ENCODE results near the gene DEPDC1B. TPM values are rescaled to one million over a fixed set of nuclear protein-coding genes. Genes with fewer than 3 reads are reported as not detected.

Gene DEPDC1B
- total and polyA plus RNA-seq, 2 of the 8 experiments (the other 6 are each of a cell fraction or from before 2014, with no cell fraction given), result 30.8 to 67.4 TPM

DNA sequence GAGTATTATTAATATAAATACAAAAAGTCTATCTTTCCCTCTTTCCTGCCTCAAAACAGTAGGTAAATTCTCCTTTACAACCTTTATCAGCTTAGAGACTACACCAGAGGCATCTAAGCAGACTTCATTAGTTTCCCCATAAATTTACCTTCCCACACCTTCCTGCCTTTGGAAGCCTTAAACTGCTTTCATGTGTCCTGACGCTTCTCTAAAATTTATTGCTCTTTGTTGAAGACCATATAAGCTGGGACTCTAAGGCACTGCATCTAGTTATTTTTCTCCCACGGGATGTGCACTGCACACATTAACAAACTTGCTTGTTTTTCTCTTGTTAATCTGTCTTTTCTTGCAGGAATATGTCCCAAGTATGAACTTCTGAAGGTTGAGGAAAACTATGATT, 51.8 kb downstream of the DEPDC1B start:
- Histone ChIP-seq H3K27me3 (replicated peaks in 1 of 4; ENCODE audit: control insufficient read depth in 3 of 4, extremely low read depth in 1 of 4, insufficient read depth in 3 of 4, low read length in 3 of 4) (no peaks in the 10 kb centered on the region), H3K23ac (ENCODE audit: insufficient read length) (no peak overlapping the region), H3K23me2 (ENCODE audit: low read depth, low read length) (no peaks in the 10 kb centered on the region), H2BK5ac (ENCODE audit: low read depth, low read length) (no peak overlapping the region), H3K4ac (replicated peaks; ENCODE audit: insufficient read length, low read depth, low read length) (no peak overlapping the region), H4K8ac (ENCODE audit: extremely low read depth, insufficient read depth, low read length) (no peak overlapping the region), H3K36me3 (ENCODE audit: control insufficient read depth in 2 of 4, insufficient read depth in 4 of 4, low read length in 3 of 4) (peaks cover 0 to 21% (median 10%) of the 10 kb centered on the region in 4 experiments; a peak in 6 of 8 replicates), H3K4me1 (replicated peaks in 1 of 4; ENCODE audit: control insufficient read depth in 3 of 4, insufficient read depth in 4 of 4, low read length in 3 of 4) (no peaks in the 10 kb centered on the region), H3K18ac (ENCODE audit: extremely low read depth, low read length) (no peak overlapping the region), H3K27ac (ENCODE audit: low read depth, low read length) (no peak overlapping the region), H4K5ac (ENCODE audit: insufficient read length, low read depth, low read length) (no peak overlapping the region), H2AK5ac (ENCODE audit: low read depth, low read length) (no peak overlapping the region), H3K9me3 (ENCODE audit: insufficient read depth in 2 of 2, low read depth in 1 of 2, low read length in 1 of 2) (peaks cover 3 to 4% of the 10 kb centered on the region in 2 experiments; a peak in 2 of 4 replicates), H2BK15ac (ENCODE audit: low read length) (no peak overlapping the region), H2BK120ac (replicated peaks; ENCODE audit: low read depth, low read length) (no peak overlapping the region), H3K14ac (ENCODE audit: insufficient read length) (no peak overlapping the region), H3K79me2 (ENCODE audit: control insufficient read depth in 1 of 2, insufficient read depth in 2 of 2, low read length in 2 of 2) (peaks cover 0 to 16% of the 10 kb centered on the region in 2 experiments; a peak in 2 of 4 replicates), H2AFZ (ENCODE audit: low read length) (no peak overlapping the region), H4K91ac (replicated peaks; ENCODE audit: insufficient read length, low read length) (no peak overlapping the region), H3K79me1 (ENCODE audit: low read depth, low read length) (no peaks in the 10 kb centered on the region), H3K9ac (replicated peaks in 1 of 4; ENCODE audit: extremely low read depth in 1 of 4, low read depth in 3 of 4, low read length in 3 of 4) (no peak overlapping the region), H3K56ac (replicated peaks; ENCODE audit: insufficient read length, low read depth, low read length) (no peak overlapping the region), H4K20me1 (replicated peaks in 1 of 2; ENCODE audit: control insufficient read depth in 1 of 2, insufficient read depth in 2 of 2, low read length in 2 of 2) (peaks cover 0 to 2% of the 10 kb centered on the region in 2 experiments), H2BK12ac (ENCODE audit: low read depth, low read length) (no peak overlapping the region), H2BK20ac (ENCODE audit: low read length) (no peak overlapping the region), H3K4me2 (ENCODE audit: insufficient read depth in 1 of 2, low read depth in 2 of 2, low read length in 2 of 2) (no peak overlapping the region), H3K4me3 (ENCODE audit: extremely low read depth in 1 of 4, insufficient read depth in 2 of 4, low read depth in 3 of 4, low read length in 4 of 4) (no peak overlapping the region)
- no peak for TF ChIP-seq TAF7 (optimal IDR thresholded peaks at IDR 0.05; ENCODE audit: borderline replicate concordance, low read depth, low read length)
- no peak for TF ChIP-seq USF2 (IDR thresholded peaks at IDR 0.05; ENCODE audit: low read length)
- TF ChIP-seq JUND (IDR thresholded peaks at IDR 0.05; ENCODE audit: low read length), result no peak
- TF ChIP-seq YY1 (IDR thresholded peaks at IDR 0.05; ENCODE audit: low read depth, low read length), result no peak
- no peak for TF ChIP-seq HDAC2 (IDR thresholded peaks at IDR 0.05; ENCODE audit: borderline replicate concordance in 1 of 2, low read depth in 2 of 2, low read length in 2 of 2)
- no peak for TF ChIP-seq RFX5 (IDR thresholded peaks at IDR 0.05; ENCODE audit: borderline replicate concordance, low read depth, low read length)
- TF ChIP-seq MAFK (IDR thresholded peaks at IDR 0.05; ENCODE audit: low read depth, low read length), result no peak
- TF ChIP-seq, protein P1, sequence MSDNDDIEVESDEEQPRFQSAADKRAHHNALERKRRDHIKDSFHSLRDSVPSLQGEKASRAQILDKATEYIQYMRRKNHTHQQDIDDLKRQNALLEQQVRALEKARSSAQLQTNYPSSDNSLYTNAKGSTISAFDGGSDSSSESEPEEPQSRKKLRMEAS (IDR thresholded peaks at IDR 0.05), result no peak
- TF ChIP-seq TEAD4 (IDR thresholded peaks at IDR 0.05; ENCODE audit: low read depth, low read length), result no peak
- DNase-seq (ENCODE audit: low read depth in 1 of 2, low spot score in 2 of 2) (no peak), FAIRE-seq (no peak)
- ChIA-PET POLR2A (ENCODE audit: partially characterized antibody) (no interaction called here), CTCF (ENCODE audit: partially characterized antibody) (interaction anchor here (2.3 to 2.6 kb wide), 2 partner anchors 11 to 21 kb away, joined by 6 to 9 read pairs; no protein-coding TSS in a partner anchor)
- 93% methylated on average over 2 of the region's 2 CpGs; no CpG with 5 or more reads in 1 of the 2 experiments for WGBS, 2 experiments (ENCODE audit: extremely low coverage in 1 of 2, insufficient coverage in 1 of 2, insufficient read length in 1 of 2, insufficient replicate concordance in 2 of 2, low coverage in 1 of 2, low lambda C conversion rate in 2 of 2, missing lambda C conversion rate in 1 of 2)

Measured in H1 (cell line).